CD8-positive, alpha-beta memory T cell (primary cell): Measurements from ENCODE around the gene HCN1. TPM values are rescaled to one million over a fixed set of nuclear protein-coding genes. Genes with fewer than 3 reads are reported as not detected.
"Not testable (repeated sequence)": the region's sequence is repeated elsewhere in the genome, so short reads cannot be mapped to it uniquely, and the experiment has no call there.

Source experiments
- CTCF ChIA-PET: fragments of 350-600 bp; sonication (Branson Sonifier 250); formaldehyde crosslinking; loops from one replicate; lab custom pipeline; 2021; ENCODE audit warnings: antibody characterized with exemption; lab: Charles Lee
- POLR2A ChIA-PET: fragments of 350-600 bp; sonication (Branson Sonifier 250); formaldehyde crosslinking; loops from one replicate; lab custom pipeline; 2021; ENCODE audit warnings: antibody characterized with exemption; lab: Charles Lee
- DNase-seq, 5 donors: peaks; one replicate each; pipeline versions ENCODE4 v3.0.0 to v3.0.0-alpha.2; 2020 to 2022; ENCODE audit warnings: mixed read lengths in 1 of 5
- H3K27ac ChIP-seq: one replicate; pipeline ENCODE4 v1.7.0; 2013; ENCODE audit warnings: low read depth, mild to moderate bottlenecking, low read length, moderate library complexity
- H3K27me3 ChIP-seq: 2 replicates; pipeline ENCODE4 v1.7.0; 2013; ENCODE audit warnings: low read length, mild to moderate bottlenecking; ENCODE audit not compliant: insufficient read depth, poor library complexity, severe bottlenecking
- H3K36me3 ChIP-seq: 2 replicates; pipeline ENCODE4 v1.7.0; 2013; ENCODE audit warnings: mild to moderate bottlenecking, low read length, moderate library complexity; ENCODE audit not compliant: insufficient read depth
- H3K4me1 ChIP-seq: 2 replicates; pipeline ENCODE4 v1.7.0; 2013; ENCODE audit warnings: mild to moderate bottlenecking, low read length, moderate library complexity; ENCODE audit not compliant: insufficient read depth
- H3K4me3 ChIP-seq: 2 replicates; pipeline ENCODE4 v1.7.0; 2013; ENCODE audit warnings: mild to moderate bottlenecking, low read length
- H3K9me3 ChIP-seq: 2 replicates; pipeline ENCODE4 v1.7.0; 2013; ENCODE audit warnings: mild to moderate bottlenecking, low read length
- H3K27ac Mint-ChIP-seq, 8 donors: one replicate each; pipeline ENCODE4 v1.8.0; 2020 to 2021; ENCODE audit warnings: mixed read lengths in 8 of 8, mild to moderate bottlenecking in 6 of 8, inconsistent platforms in 3 of 8, moderate library complexity in 3 of 8
- H3K27me3 Mint-ChIP-seq, 2 donors: one replicate each; pipeline ENCODE4 v1.8.0; 2020 to 2021; ENCODE audit warnings: mixed read lengths in 2 of 2, mild to moderate bottlenecking in 1 of 2, moderate library complexity in 1 of 2
- H3K36me3 Mint-ChIP-seq, 3 donors: one replicate each; pipeline ENCODE4 v1.8.0; 2020 to 2021; ENCODE audit warnings: mixed read lengths in 3 of 3, inconsistent platforms in 1 of 3, mild to moderate bottlenecking in 1 of 3
- H3K4me1 Mint-ChIP-seq, 3 donors: one replicate each; pipeline ENCODE4 v1.8.0; 2020 to 2021; ENCODE audit warnings: mixed read lengths in 3 of 3, inconsistent platforms in 1 of 3, mild to moderate bottlenecking in 1 of 3
- H3K4me3 Mint-ChIP-seq, 7 donors: one replicate each; pipeline ENCODE4 v1.8.0; 2020 to 2021; ENCODE audit warnings: mixed read lengths in 7 of 7, mild to moderate bottlenecking in 6 of 7, moderate library complexity in 4 of 7, inconsistent platforms in 2 of 7
- H3K9me3 Mint-ChIP-seq, 5 donors: one replicate each; pipeline ENCODE4 v1.8.0; 2020 to 2022; ENCODE audit warnings: mixed read lengths in 5 of 5, mild to moderate bottlenecking in 3 of 5, moderate library complexity in 2 of 5, inconsistent platforms in 1 of 5
- polyA plus RNA-seq: library from polyadenylated mRNA; unstranded; fragments of 300-500 nt; fragmentation: Illumina TruSeq; gene quantifications from one replicate; pipeline ENCODE4 v1.2.3, GENCODE V29; 2021
- total RNA-seq, 2 experiments: library from RNA; stranded (reverse); gene quantifications; one replicate each; pipeline ENCODE4 v1.2.3, GENCODE V29; 2021

The HCN1 gene
- total and polyA plus RNA-seq, 3 experiments from 2014 or later = not detected

- Mint-ChIP-seq H3K4me1 (no peaks in the 10 kb centered on the region), H3K36me3 (no peaks in the 10 kb centered on the region), H3K27me3 (no peaks in the 10 kb centered on the region), H3K27ac (no peak overlapping the region), H3K9me3 (peaks cover 8 to 18% (median 13%) of the 10 kb centered on the region in 5 donors), H3K4me3 (no peak overlapping the region)
- Histone ChIP-seq H3K27ac (no peak overlapping the region), H3K36me3 (no peaks in the 10 kb centered on the region), H3K4me3 (no peak overlapping the region), H3K9me3 (no peaks in the 10 kb centered on the region), H3K27me3 (no peaks in the 10 kb centered on the region), H3K4me1 (no peaks in the 10 kb centered on the region)
- DNase-seq = no peak
- ChIA-PET CTCF (no interaction called here), POLR2A (no interaction called here)
Measured at GRCh38 chr5:45532826-45533624, 163.2 kb downstream of the HCN1 start.

- Mint-ChIP-seq H3K4me1 (no peaks in the 10 kb centered on the region), H3K4me3 (no peak overlapping the region), H3K36me3 (no peaks in the 10 kb centered on the region), H3K27ac (no peak overlapping the region), H3K27me3 (no peaks in the 10 kb centered on the region), H3K9me3 (peaks cover 2 to 21% (median 11%) of the 10 kb centered on the region in 5 donors)
- CTCF ChIA-PET = no interaction called here
- Histone ChIP-seq H3K27me3 (no peaks in the 10 kb centered on the region), H3K4me1 (no peaks in the 10 kb centered on the region), H3K27ac (no peak overlapping the region), H3K36me3 (no peaks in the 10 kb centered on the region), H3K4me3 (no peak overlapping the region), H3K9me3 (no peaks in the 10 kb centered on the region)
- POLR2A ChIA-PET = no interaction called here
- DNase-seq = no peak
Measured at GRCh38 chr5:45521067-45521466, 175.1 kb downstream of the HCN1 start.

- Histone ChIP-seq H3K9me3 (no peaks in the 10 kb centered on the region), H3K4me1 (no peaks in the 10 kb centered on the region), H3K27me3 (no peaks in the 10 kb centered on the region), H3K36me3 (no peaks in the 10 kb centered on the region), H3K27ac (no peak overlapping the region), H3K4me3 (no peak overlapping the region)
- no peak for DNase-seq
- peaks cover 3 to 32% (median 6%) of the 10 kb centered on the region in 5 donors for H3K9me3 Mint-ChIP-seq
- H3K4me1 Mint-ChIP-seq = no peaks in the 10 kb centered on the region
- no peak overlapping the region for H3K27ac Mint-ChIP-seq
- ChIA-PET POLR2A (no interaction called here), CTCF (no interaction called here)
- H3K27me3 Mint-ChIP-seq = no peaks in the 10 kb centered on the region
- no peaks in the 10 kb centered on the region for H3K36me3 Mint-ChIP-seq
- no peak overlapping the region for H3K4me3 Mint-ChIP-seq
Measured at GRCh38 chr5:45512521-45512920, 183.7 kb downstream of the HCN1 start.

GRCh38 chr5:45509371-45509770 lies 186.8 kb downstream of the HCN1 start:
- POLR2A ChIA-PET = no interaction called here
- Histone ChIP-seq H3K27me3 (no peaks in the 10 kb centered on the region), H3K36me3 (no peaks in the 10 kb centered on the region), H3K27ac (no peak overlapping the region), H3K9me3 (no peaks in the 10 kb centered on the region), H3K4me3 (no peak overlapping the region), H3K4me1 (no peaks in the 10 kb centered on the region)
- CTCF ChIA-PET = no interaction called here
- DNase-seq = no peak
- Mint-ChIP-seq H3K4me1 (no peaks in the 10 kb centered on the region), H3K27me3 (no peaks in the 10 kb centered on the region), H3K4me3 (no peak overlapping the region), H3K36me3 (no peaks in the 10 kb centered on the region), H3K9me3 (peaks cover 2 to 13% (median 5%) of the 10 kb centered on the region in 5 donors), H3K27ac (no peak overlapping the region)

GRCh38 chr5:45508135-45508534 lies 188.0 kb downstream of the HCN1 start:
- H3K4me1 ChIP-seq = no peaks in the 10 kb centered on the region
- H3K9me3 Mint-ChIP-seq = peaks cover 2 to 12% (median 3%) of the 10 kb centered on the region in 5 donors
- DNase-seq = no peak
- no peak overlapping the region for H3K27ac Mint-ChIP-seq
- no peaks in the 10 kb centered on the region for H3K27me3 Mint-ChIP-seq
- CTCF ChIA-PET = no interaction called here
- no peak overlapping the region for H3K4me3 ChIP-seq
- no peak overlapping the region for H3K4me3 Mint-ChIP-seq
- H3K9me3 ChIP-seq = no peaks in the 10 kb centered on the region
- POLR2A ChIA-PET = no interaction called here
- H3K36me3 Mint-ChIP-seq = no peaks in the 10 kb centered on the region
- no peak overlapping the region for H3K27ac ChIP-seq
- H3K4me1 Mint-ChIP-seq = no peaks in the 10 kb centered on the region
- H3K27me3 ChIP-seq = no peaks in the 10 kb centered on the region
- H3K36me3 ChIP-seq = no peaks in the 10 kb centered on the region

- Histone ChIP-seq H3K36me3 (no peaks in the 10 kb centered on the region), H3K27ac (no peak overlapping the region), H3K4me3 (no peak overlapping the region), H3K9me3 (no peaks in the 10 kb centered on the region), H3K4me1 (no peaks in the 10 kb centered on the region), H3K27me3 (no peaks in the 10 kb centered on the region)
- ChIA-PET POLR2A (no interaction called here), CTCF (no interaction called here)
- H3K27ac Mint-ChIP-seq = no peak overlapping the region
- H3K4me3 Mint-ChIP-seq = no peak overlapping the region
- H3K4me1 Mint-ChIP-seq = no peaks in the 10 kb centered on the region
- H3K9me3 Mint-ChIP-seq = peaks cover 2 to 16% (median 3%) of the 10 kb centered on the region in 5 donors
- no peaks in the 10 kb centered on the region for H3K36me3 Mint-ChIP-seq
- H3K27me3 Mint-ChIP-seq = no peaks in the 10 kb centered on the region
- no peak for DNase-seq
Measured at GRCh38 chr5:45507178-45507577, 189.0 kb downstream of the HCN1 start.

GRCh38 chr5:45499006-45499405 lies 197.2 kb downstream of the HCN1 start:
- H3K9me3 Mint-ChIP-seq = peaks cover 9 to 17% (median 13%) of the 10 kb centered on the region in 5 donors

GRCh38 chr5:45491368-45491767 lies 204.8 kb downstream of the HCN1 start:
- CTCF ChIA-PET = no interaction called here
- DNase-seq = no peak
- no peaks in the 10 kb centered on the region for H3K27me3 Mint-ChIP-seq
- no peaks in the 10 kb centered on the region for H3K36me3 Mint-ChIP-seq
- no peaks in the 10 kb centered on the region for H3K4me1 Mint-ChIP-seq
- H3K4me1 ChIP-seq = no peaks in the 10 kb centered on the region
- no peaks in the 10 kb centered on the region for H3K36me3 ChIP-seq
- no peak overlapping the region for H3K27ac ChIP-seq
- no peaks in the 10 kb centered on the region for H3K27me3 ChIP-seq
- POLR2A ChIA-PET = no interaction called here
- H3K4me3 ChIP-seq = no peak overlapping the region
- no peaks in the 10 kb centered on the region for H3K9me3 ChIP-seq
- no peak overlapping the region for H3K27ac Mint-ChIP-seq
- no peak overlapping the region for H3K4me3 Mint-ChIP-seq
- H3K9me3 Mint-ChIP-seq = peaks cover 4 to 20% (median 7%) of the 10 kb centered on the region in 5 donors

More at GRCh38 chr5:45499006-45499405, 197.2 kb downstream of the HCN1 start:
- DNase-seq, H3K27ac Mint-ChIP-seq, POLR2A ChIA-PET, H3K36me3 Mint-ChIP-seq, H3K4me1 ChIP-seq, H3K27ac ChIP-seq, H3K4me3 Mint-ChIP-seq, CTCF ChIA-PET, H3K4me1 Mint-ChIP-seq, H3K27me3 Mint-ChIP-seq, H3K36me3 ChIP-seq, H3K27me3 ChIP-seq, H3K4me3 ChIP-seq, H3K9me3 ChIP-seq: not testable (repeated sequence)
